HPDE6-E6E7 (cell line): ENCODE measurements around the gene ATXN7L1.

Experiments used
- DNase-seq: peaks from one replicate; pipeline ENCODE4 v3.0.0; 2011; ENCODE audit warnings: missing footprints; ENCODE audit errors: extremely low spot score

The ATXN7L1 gene

GRCh38 chr7:105584165-105584564 lies 292.2 kb downstream of the ATXN7L1 start:
- DNase-seq: no peak

GRCh38 chr7:105583061-105583460 lies 293.3 kb downstream of the ATXN7L1 start:
- no peak for DNase-seq

GRCh38 chr7:105581066-105581811 lies 295.2 kb downstream of the ATXN7L1 start, which contains the start of gene EFCAB10:
Gene EFCAB10 (minus strand): TSS chr7:105581493. CDS start chr7:105581463, 30 bp downstream.
- no peak for DNase-seq

- DNase-seq: no peak
These were observed 296.2 kb downstream of the ATXN7L1 start for GRCh38 chr7:105580022-105580740.

GRCh38 chr7:105578496-105578895 lies 297.9 kb downstream of the ATXN7L1 start:
- no peak for DNase-seq

- DNase-seq: no peak
These were observed 299.1 kb downstream of the ATXN7L1 start for GRCh38 chr7:105577251-105577650.

GRCh38 chr7:105571891-105572290 lies 304.5 kb downstream of the ATXN7L1 start:
- no peak for DNase-seq

- no peak for DNase-seq
These were observed 308.6 kb downstream of the ATXN7L1 start for GRCh38 chr7:105567821-105568220.

- no peak for DNase-seq
These were observed 309.4 kb downstream of the ATXN7L1 start for GRCh38 chr7:105567024-105567423.

GRCh38 chr7:105565190-105565589 lies 311.2 kb downstream of the ATXN7L1 start:
- DNase-seq: no peak

GRCh38 chr7:105559926-105560325 lies 316.5 kb downstream of the ATXN7L1 start:
- no peak for DNase-seq
